Heart left ventricle (tissue), 13 donors: ENCODE results near the gene RNF225.

Experiments
- CTCF ChIP-seq, 12 donors: fragments of 200-600 bp; sonication (generic) in 4 of 12; IDR thresholded peaks; one replicate each; pipeline versions ENCODE4 v1.5.0 to v1.8.0; 2018 to 2022; ENCODE audit warnings: antibody characterized with exemption in 12 of 12, mild to moderate bottlenecking in 5 of 12
- POLR2A ChIP-seq, 2 donors: fragments of 450-650 bp; IDR thresholded peaks; one replicate each; pipeline ENCODE4 v1.6.1; 2017; ENCODE audit warnings: antibody characterized with exemption in 2 of 2, mild to moderate bottlenecking in 2 of 2, moderate library complexity in 2 of 2
- donor health status: ischemic (EF 13 %, LVEDD 7.1; RV severe dilation, severe dysfunction).
- donor health status: DM: no; HTN: yes; CAD: no.
- donor health status: DM: no; HTN: no; CAD: no.
- donor health status: ischemic (EF 25% LVEDD 6.9; RV normal size, moderate dysfunction).
- donor health status: ischemic (EF 25% LVEDD 5.7; RV mildly dilated, moderate dysfunction).
- donor health status: ischemic (EF 35%, LVEDD 5.7; RV mildly dilated, moderate dysfunction).
- donor health status: nonischemic (EF 11% LVEDD 7.7; RV severe dilation, severe dysfunction).
- donor health status: DM: yes; HTN: yes; CAD: no.
- donor health status: PGD.
- donor health status: ischemic (EF 29% LVEDD 5.4; RV normal size, mild dysfunction).
- donor health status: nonischemic (EF 23%, LVEDD 6.1; RV moderate dilation, normal function).

- no peak for TF ChIP-seq POLR2A (IDR thresholded peaks at IDR 0.05)
- TF ChIP-seq CTCF (IDR thresholded peaks at IDR 0.05), result no peak
Observed at GRCh38 chr19:58428617-58429016, 33.2 kb downstream of the RNF225 start.
